Stimulated activated CD4-positive, alpha-beta T cell treated with anti-CD3 and anti-CD28 coated beads, Interleukin-15, amount 100 ng/mL, for 24 hours (primary cell): ENCODE data around the gene DPCD.
"Not testable (repeated sequence)": the region's sequence is repeated elsewhere in the genome, so short reads cannot be mapped to it uniquely, and the experiment has no call there.

Source experiments
- DNase-seq: peaks from one replicate; pipeline ENCODE4 v3.0.0-alpha.2; 2020

Gene DPCD

GRCh38 chr10:101623528-101623927 is 35.4 kb downstream of the DPCD start:
- no peak for DNase-seq

- no peak for DNase-seq
These were observed 36.5 kb downstream of the DPCD start for GRCh38 chr10:101624526-101625102.

GRCh38 chr10:101625821-101626412 is 37.8 kb downstream of the DPCD start:
- no peak for DNase-seq

GRCh38 chr10:101629837-101630632 is 41.9 kb downstream of the DPCD start:
- DNase-seq = no peak

- DNase-seq = no peak
These were observed 42.5 kb downstream of the DPCD start for GRCh38 chr10:101630633-101630920.

GRCh38 chr10:101631821-101632475 is 43.8 kb downstream of the DPCD start:
- DNase-seq = no peak

GRCh38 chr10:101633510-101633909 is 45.4 kb downstream of the DPCD start:
- not testable (repeated sequence) for DNase-seq

GRCh38 chr10:101639141-101639900 is 51.2 kb downstream of the DPCD start:
- DNase-seq = no peak

- no peak for DNase-seq
These were observed 55.4 kb downstream of the DPCD start for GRCh38 chr10:101643546-101643945.

GRCh38 chr10:101644002-101644401 is 55.9 kb downstream of the DPCD start:
- DNase-seq = no peak

GRCh38 chr10:101645659-101646058 is 57.5 kb downstream of the DPCD start:
- no peak for DNase-seq

- no peak for DNase-seq
These were observed 58.2 kb downstream of the DPCD start for GRCh38 chr10:101646364-101646763.

- no peak for DNase-seq
These were observed 59.1 kb downstream of the DPCD start for GRCh38 chr10:101647255-101647654.

GRCh38 chr10:101649525-101650085 is 61.5 kb downstream of the DPCD start:
- no peak for DNase-seq

GRCh38 chr10:101650863-101651262 is 62.7 kb downstream of the DPCD start:
- no peak for DNase-seq

GRCh38 chr10:101651336-101651735 is 63.2 kb downstream of the DPCD start:
- DNase-seq = no peak

- DNase-seq = no peak
These were observed 65.4 kb downstream of the DPCD start for GRCh38 chr10:101653536-101653935.

GRCh38 chr10:101655570-101655969 is 67.4 kb downstream of the DPCD start:
- no peak for DNase-seq

- DNase-seq = no peak
These were observed 68.8 kb downstream of the DPCD start for GRCh38 chr10:101656890-101657289.

- DNase-seq = no peak
These were observed 70.9 kb downstream of the DPCD start for GRCh38 chr10:101658975-101659374.
